H9 (cell line): ENCODE data around the gene CYP2J2. TPM values are rescaled to one million over a fixed set of nuclear protein-coding genes. Genes with fewer than 3 reads are reported as not detected.

ENCODE experiments used
- DNase-seq: peaks from one replicate; pipeline ENCODE4 v3.0.0-alpha.2; 2017
- H2AFZ ChIP-seq: one replicate; pipeline ENCODE4 v1.6.1; 2013; ENCODE audit warnings: mild to moderate bottlenecking, low read length, control low read depth, moderate library complexity
- H2AK5ac ChIP-seq: 2 replicates; pipeline ENCODE4 v1.6.1; 2013; ENCODE audit warnings: low read length, control low read depth, mixed read lengths; ENCODE audit not compliant: insufficient read length
- H2BK120ac ChIP-seq: one replicate; pipeline ENCODE4 v1.6.1; 2013; ENCODE audit warnings: low read depth, mild to moderate bottlenecking, low read length, control low read depth, inconsistent platforms; ENCODE audit not compliant: poor library complexity, severe bottlenecking
- H2BK12ac ChIP-seq: 2 replicates; pipeline ENCODE4 v1.6.1; 2013; ENCODE audit warnings: low read length, control low read depth, mixed read lengths, low read depth; ENCODE audit not compliant: insufficient read length
- H2BK15ac ChIP-seq: 2 replicates; pipeline ENCODE4 v1.6.1; 2013; ENCODE audit warnings: low read depth, low read length, control low read depth
- H2BK20ac ChIP-seq: one replicate; pipeline ENCODE4 v1.6.1; 2013; ENCODE audit warnings: low read depth, mild to moderate bottlenecking, low read length, control low read depth, inconsistent platforms; ENCODE audit not compliant: poor library complexity, severe bottlenecking
- H2BK5ac ChIP-seq: 2 replicates; pipeline ENCODE4 v1.6.1; 2013; ENCODE audit warnings: low read length, control low read depth, mixed read lengths; ENCODE audit not compliant: insufficient read length
- H3K14ac ChIP-seq: 2 replicates; pipeline ENCODE4 v1.6.1; 2013; ENCODE audit warnings: low read length, control low read depth; ENCODE audit not compliant: insufficient read depth
- H3K18ac ChIP-seq: 2 replicates; pipeline ENCODE4 v1.6.1; 2013; ENCODE audit warnings: low read depth, mild to moderate bottlenecking, mixed read lengths, low read length, control low read depth; ENCODE audit not compliant: insufficient read length
- H3K23ac ChIP-seq: 2 replicates; pipeline ENCODE4 v1.6.1; 2013; ENCODE audit warnings: low read length, control low read depth, mixed read lengths, low read depth; ENCODE audit not compliant: insufficient read length
- H3K23me2 ChIP-seq: 2 replicates; pipeline ENCODE4 v1.6.1; 2013; ENCODE audit warnings: low read depth, mild to moderate bottlenecking, mixed read lengths, low read length, control low read depth; ENCODE audit not compliant: insufficient read length, poor library complexity, severe bottlenecking
- H3K27ac ChIP-seq: 2 replicates; pipeline ENCODE4 v1.5.1; 2013; ENCODE audit warnings: low read length, control low read depth, mixed read lengths, low read depth; ENCODE audit not compliant: insufficient read length
- H3K27me3 ChIP-seq: 2 replicates; pipeline ENCODE4 v1.6.1; 2013; ENCODE audit warnings: low read length, control low read depth, inconsistent platforms; ENCODE audit not compliant: insufficient read depth
- H3K4ac ChIP-seq: 2 replicates; pipeline ENCODE4 v1.6.1; 2013; ENCODE audit warnings: low read depth, mild to moderate bottlenecking, control low read depth, inconsistent platforms, low read length, moderate library complexity
- H3K4me1 ChIP-seq: 2 replicates; pipeline ENCODE4 v1.6.1; 2013; ENCODE audit warnings: low read length, control low read depth, inconsistent platforms; ENCODE audit not compliant: insufficient read depth
- H3K4me2 ChIP-seq: 2 replicates; pipeline ENCODE4 v1.6.1; 2013; ENCODE audit warnings: low read length, control low read depth, mixed read lengths; ENCODE audit not compliant: insufficient read length, insufficient read depth
- H3K56ac ChIP-seq: 2 replicates; pipeline ENCODE4 v1.6.1; 2013; ENCODE audit warnings: low read depth, mild to moderate bottlenecking, mixed read lengths, low read length, control low read depth; ENCODE audit not compliant: insufficient read length
- H3K79me1 ChIP-seq: 2 replicates; pipeline ENCODE4 v1.6.1; 2013; ENCODE audit warnings: low read depth, mild to moderate bottlenecking, moderate library complexity, low read length, control low read depth, inconsistent platforms; ENCODE audit not compliant: insufficient read depth, poor library complexity, severe bottlenecking
- H3K79me2 ChIP-seq: 2 replicates; pipeline ENCODE4 v1.6.1; 2013; ENCODE audit warnings: low read length, control low read depth, inconsistent platforms; ENCODE audit not compliant: insufficient read depth
- H3K9ac ChIP-seq: 2 replicates; pipeline ENCODE4 v1.6.1; 2013; ENCODE audit warnings: low read length, control low read depth, mixed read lengths; ENCODE audit not compliant: insufficient read length; ENCODE audit errors: extremely low read depth
- H3K9me3 ChIP-seq: one replicate; pipeline ENCODE4 v1.6.1; 2013; ENCODE audit warnings: low read depth, low read length, inconsistent platforms; ENCODE audit not compliant: control insufficient read depth
- H3T11ph ChIP-seq: one replicate; pipeline ENCODE4 v1.6.1; 2013; ENCODE audit warnings: mild to moderate bottlenecking, low read length, control low read depth, inconsistent platforms
- H4K20me1 ChIP-seq: one replicate; pipeline ENCODE4 v1.6.1; 2013; ENCODE audit not compliant: control insufficient read depth, insufficient read length, insufficient read depth
- H4K5ac ChIP-seq: 2 replicates; pipeline ENCODE4 v1.6.1; 2013; ENCODE audit warnings: low read depth, mild to moderate bottlenecking, mixed read lengths, low read length, control low read depth; ENCODE audit not compliant: insufficient read length
- H4K8ac ChIP-seq: replicated peaks from 2 replicates; pipeline ENCODE4 v1.6.1; 2013; ENCODE audit warnings: low read length, control low read depth, mixed read lengths, low read depth; ENCODE audit not compliant: insufficient read length
- H4K91ac ChIP-seq: 2 replicates; pipeline ENCODE4 v1.6.1; 2013; ENCODE audit warnings: low read depth, mild to moderate bottlenecking, moderate library complexity, mixed read lengths, low read length, control low read depth; ENCODE audit not compliant: insufficient read length
- H3K27ac Mint-ChIP-seq, 3 experiments: 2 replicates in 2 of 3; 3 replicates in 1 of 3; pipeline ENCODE4 v1.8.0; 2020 to 2021; ENCODE audit warnings: mixed read lengths in 3 of 3, mild to moderate bottlenecking in 1 of 3, moderate library complexity in 1 of 3
- H3K27me3 Mint-ChIP-seq: 2 replicates; pipeline ENCODE4 v1.8.0; 2021; ENCODE audit warnings: low read depth, mild to moderate bottlenecking, moderate library complexity, mixed read lengths
- H3K36me3 Mint-ChIP-seq, 3 experiments: 2 replicates in 2 of 3; 3 replicates in 1 of 3; pipeline ENCODE4 v1.8.0; 2020 to 2021; ENCODE audit warnings: low read depth in 3 of 3, mixed read lengths in 3 of 3; ENCODE audit not compliant: insufficient read depth in 1 of 3
- H3K4me1 Mint-ChIP-seq, 2 experiments: 2 replicates each; pipeline ENCODE4 v1.8.0; 2020; ENCODE audit warnings: mixed read lengths in 2 of 2
- H3K4me3 Mint-ChIP-seq, 2 experiments: 2 replicates in 1 of 2; 3 replicates in 1 of 2; pipeline ENCODE4 v1.8.0; 2020 to 2021; ENCODE audit warnings: mild to moderate bottlenecking in 2 of 2, mixed read lengths in 2 of 2, moderate library complexity in 1 of 2
- H3K9me3 Mint-ChIP-seq, 2 experiments: 2 replicates in 1 of 2; 3 replicates in 1 of 2; pipeline ENCODE4 v1.8.0; 2020; ENCODE audit warnings: mild to moderate bottlenecking in 2 of 2, mixed read lengths in 2 of 2, moderate library complexity in 1 of 2
- CTCF ChIP-seq: fragments of 200-600 bp; sonication (generic); conservative IDR thresholded peaks from 3 replicates; pipeline ENCODE4 v1.8.0; 2021; ENCODE audit warnings: antibody characterized with exemption, mild to moderate bottlenecking
- WGBS: extraction: QIAGEN DNeasy Blood & Tissue Kit; methylation state at CpG from one replicate; pipeline ENCODE4 v1.1.7; 2013; ENCODE audit warnings: missing lambda C conversion rate, low lambda C conversion rate, mixed read lengths; ENCODE audit not compliant: insufficient read length; ENCODE audit errors: extremely low coverage; 5-methylcytosine and 5-hydroxymethylcytosine counted together
- total RNA-seq: library from RNA; stranded (reverse); gene quantifications from 2 replicates; pipeline ENCODE4 v1.2.1, GENCODE V29; 2021

The CYP2J2 gene
- total RNA-seq, 1 experiment from 2014 or later = 0.57 TPM

GRCh38 chr1:59877108-59877682 is 49.4 kb downstream of the CYP2J2 start:
- Mint-ChIP-seq H3K27ac (no peak overlapping the region), H3K4me3 (no peak overlapping the region), H3K9me3 (no peaks in the 10 kb centered on the region; a peak in 1 of 5 replicates), H3K27me3 (no peaks in the 10 kb centered on the region), H3K4me1 (no peaks in the 10 kb centered on the region), H3K36me3 (peaks cover 0 to 8% (median 6%) of the 10 kb centered on the region in 3 experiments; a peak in 3 of 7 replicates)
- Histone ChIP-seq H3K79me1 (no peaks in the 10 kb centered on the region), H3K23me2 (no peaks in the 10 kb centered on the region), H4K20me1 (no peaks in the 10 kb centered on the region), H3K9ac (no peak overlapping the region), H3K79me2 (no peaks in the 10 kb centered on the region), H3K27me3 (no peaks in the 10 kb centered on the region), H4K8ac (no peak overlapping the region), H4K5ac (no peak overlapping the region), H3K18ac (no peak overlapping the region), H3K4me1 (no peaks in the 10 kb centered on the region), H3K14ac (no peak overlapping the region), H3T11ph (no peak overlapping the region), H2BK20ac (no peak overlapping the region), H4K91ac (no peak overlapping the region), H3K4me2 (no peak overlapping the region), H3K9me3 (no peaks in the 10 kb centered on the region), H2AK5ac (no peak overlapping the region), H2BK120ac (no peak overlapping the region), H2BK15ac (no peak overlapping the region), H3K23ac (no peak overlapping the region), H2AFZ (no peak overlapping the region), H3K27ac (no peak overlapping the region), H3K4ac (no peak overlapping the region), H3K56ac (no peak overlapping the region), H2BK12ac (no peak overlapping the region), H2BK5ac (no peak overlapping the region)
- DNase-seq = no peak
- TF ChIP-seq CTCF = no peak
- no CpG with 5 or more reads among the region's 2 CpGs for WGBS
